K562 (cell line): ENCODE results near the gene KCND3. TPM values are rescaled to one million over a fixed set of nuclear protein-coding genes. Genes with fewer than 3 reads are reported as not detected.
A peak's percentile ranks its signal among the peaks of the same experiment; 100 is the strongest.

ENCODE experiments used
- E4F1 ChIP-seq: fragments of 250-450 bp; sonication (Bioruptor Pico); IDR thresholded peaks from 2 replicates; pipeline ENCODE4 v1.5.0; 2021; ENCODE audit warnings: mild to moderate bottlenecking, borderline replicate concordance
- FOXA3 ChIP-seq, 2 experiments: fragments of 450-650 bp in 1 of 2; sonication (generic) in 1 of 2; formaldehyde crosslinking; IDR thresholded peaks in 1 of 2; conservative IDR thresholded peaks in 1 of 2; 2 replicates each; pipeline versions ENCODE4 v1.4.0 to v1.8.0; 2020 to 2022; ENCODE audit warnings: mild to moderate bottlenecking in 2 of 2, missing genetic modification reagents in 1 of 2
- GABPB1 ChIP-seq: sonication (generic); formaldehyde crosslinking; IDR thresholded peaks from 2 replicates; pipeline ENCODE4 v1.8.0; 2022; ENCODE audit warnings: mild to moderate bottlenecking, missing genetic modification reagents
- HMG20B ChIP-seq: fragments of 250-450 bp; sonication (Bioruptor Pico); IDR thresholded peaks from 2 replicates; pipeline ENCODE4 v1.5.0; 2021; ENCODE audit warnings: mild to moderate bottlenecking
- HNRNPH1 ChIP-seq: fragments of 200-400 bp; formaldehyde crosslinking; optimal IDR thresholded peaks from 2 replicates; pipeline ENCODE3; 2017; ENCODE audit warnings: low read depth, mild to moderate bottlenecking, low read length, moderate library complexity
- MAZ ChIP-seq, 2 experiments: fragments of 450-650 bp in 1 of 2; sonication (generic) in 1 of 2; formaldehyde crosslinking; IDR thresholded peaks in 1 of 2; conservative IDR thresholded peaks in 1 of 2; 2 replicates each; pipeline versions ENCODE4 v1.4.0 to v1.5.0; 2020; ENCODE audit warnings: mild to moderate bottlenecking in 1 of 2, missing genetic modification reagents in 1 of 2
- MCM2 ChIP-seq: fragments of 450-650 bp; IDR thresholded peaks from 2 replicates; pipeline ENCODE4 v1.6.1; 2017; ENCODE audit warnings: low read depth, mild to moderate bottlenecking
- MYBL2 ChIP-seq, 2 experiments: fragments of 450-650 bp in 1 of 2; sonication (generic) in 1 of 2; formaldehyde crosslinking in 1 of 2; IDR thresholded peaks; 2 replicates each; pipeline versions ENCODE4 v1.6.1 to v1.8.1; 2017 to 2022; ENCODE audit warnings: borderline replicate concordance in 1 of 2, inconsistent platforms in 1 of 2, low read depth in 1 of 2, mild to moderate bottlenecking in 1 of 2, missing genetic modification reagents in 1 of 2, moderate library complexity in 1 of 2
- NKRF ChIP-seq: fragments of 450-650 bp; IDR thresholded peaks from 2 replicates; pipeline ENCODE4 v1.6.1; 2016; ENCODE audit warnings: borderline replicate concordance
- RBM17 ChIP-seq: fragments of 200-400 bp; formaldehyde crosslinking; IDR thresholded peaks from 2 replicates; pipeline ENCODE4 v1.6.1; 2017; ENCODE audit warnings: low read depth, mild to moderate bottlenecking, low read length, borderline replicate concordance
- RBM34 ChIP-seq: fragments of 200-400 bp; formaldehyde crosslinking; IDR thresholded peaks from 2 replicates; pipeline ENCODE4 v1.6.1; 2018; ENCODE audit warnings: low read length, borderline replicate concordance; ENCODE audit not compliant: insufficient read depth
- SAP30 ChIP-seq: fragments of 200-600 bp; sonication (generic); IDR thresholded peaks from 2 replicates; pipeline ENCODE4 v1.6.1; 2012; ENCODE audit warnings: borderline replicate concordance, low read depth, mild to moderate bottlenecking, moderate library complexity, low read length, control low read depth, inconsistent platforms; ENCODE audit not compliant: insufficient read depth, poor library complexity, severe bottlenecking
- SMARCA5 ChIP-seq: fragments of 450-650 bp; IDR thresholded peaks from 2 replicates; pipeline ENCODE4 v1.6.1; 2016
- TARDBP ChIP-seq: fragments of 450-650 bp; IDR thresholded peaks from 2 replicates; pipeline ENCODE4 v1.6.1; 2016
- TCFL5 ChIP-seq: fragments of 250-450 bp; sonication (Bioruptor Pico); conservative IDR thresholded peaks from 2 replicates; pipeline ENCODE4 v1.6.1; 2021; ENCODE audit warnings: mild to moderate bottlenecking, moderate library complexity, matching md5 sums
- TEAD2 ChIP-seq: fragments of 450-650 bp; IDR thresholded peaks from 2 replicates; pipeline ENCODE4 v1.6.1; 2016; ENCODE audit warnings: missing genetic modification characterization, control low read depth, missing compliant biosample characterization
- ZNF217 ChIP-seq: sonication (generic); formaldehyde crosslinking; IDR thresholded peaks from 2 replicates; pipeline ENCODE4 v1.8.0; 2022; ENCODE audit warnings: mild to moderate bottlenecking, missing genetic modification reagents
- ZNF253 ChIP-seq: fragments of 250-450 bp; sonication (Bioruptor Pico); conservative IDR thresholded peaks from 2 replicates; pipeline ENCODE4 v1.6.1; 2021; ENCODE audit warnings: mild to moderate bottlenecking
- ZNF274 ChIP-seq: IDR thresholded peaks from 2 replicates; pipeline ENCODE4 v1.6.1; 2011; ENCODE audit warnings: low read depth, mild to moderate bottlenecking, low read length, moderate library complexity, borderline replicate concordance
- ZNF280A ChIP-seq: fragments of 450-650 bp; IDR thresholded peaks from 2 replicates; pipeline ENCODE4 v1.6.1; 2018; ENCODE audit warnings: mild to moderate bottlenecking, low read depth; ENCODE audit not compliant: partially characterized antibody
- ZNF384 ChIP-seq: IDR thresholded peaks from 2 replicates; pipeline ENCODE4 v1.6.1; 2012; ENCODE audit warnings: low read depth, low read length, improper control_type of control experiment
- ZNF707 ChIP-seq: fragments of 250-450 bp; sonication (Bioruptor Pico); conservative IDR thresholded peaks from 2 replicates; pipeline ENCODE4 v1.8.0; 2022; ENCODE audit warnings: inconsistent platforms, mild to moderate bottlenecking, moderate library complexity
- polyA plus RNA-seq, 8 experiments: library from polyadenylated mRNA; depleted of rRNA in 4 of 8; stranded (reverse) in 5 of 8; unstranded in 3 of 8; fragments of >200 nt; fragmentation: Nextera tagmentation in 2 of 8; fragmentation: Illumina TruSeq in 1 of 8; extraction: Ambion mirVana in 2 of 8; extraction: Trizol in 1 of 8; gene quantifications; 2 replicates each; pipeline versions ENCODE4 v1.2.1 to v1.2.3, GENCODE V29; 2011 to 2014; ENCODE audit warnings: inconsistent platforms in 1 of 8, missing spikeins in 1 of 8
- total RNA-seq, 7 experiments: library from RNA; depleted of rRNA in 6 of 7; stranded (reverse); fragments of >200 nt in 6 of 7; fragmentation: Illumina TruSeq in 2 of 7; extraction: Trizol in 2 of 7; gene quantifications; 2 replicates each; pipeline versions ENCODE4 v1.2.1 to v1.2.3, GENCODE V29; 2011 to 2021; ENCODE audit warnings: low replicate concordance in 1 of 7

Gene KCND3
- total and polyA plus RNA-seq, 9 of the 15 experiments (the other 6 are each of a cell fraction or from before 2014, with no cell fraction given): not detected

GRCh38 chr1:111738436-111739193 is 250.9 kb downstream of the KCND3 start (continued):
- TF ChIP-seq ZNF707 (no peak), HMG20B (CRISPR knock-in tag) (no peak), SMARCA5 (no peak), HNRNPH1 (no peak), SAP30 (no peak), NKRF (no peak), TCFL5 (CRISPR knock-in tag) (no peak), TEAD2 (tag) (no peak), FOXA3 (CRISPR knock-in tag; conservative IDR thresholded peaks at IDR 0.05 in 1 of 2, IDR thresholded peaks at IDR 0.05 in 1 of 2) (0 out of 4 replicates have a peak, but pooled peaks of 1 of the 2 experiments have one; percentile 59), GABPB1 (CRISPR knock-in tag) (no peak), RBM34 (no peak), MCM2 (no peak), RBM17 (no peak), TARDBP (no peak), E4F1 (CRISPR knock-in tag) (no peak), MYBL2 (IDR thresholded peaks at IDR 0.05; ENCODE audit: low read depth) (no peak), MYBL2 (CRISPR knock-in tag; IDR thresholded peaks at IDR 0.05; ENCODE audit: borderline replicate concordance) (no peak), ZNF280A (no peak), ZNF253 (no peak), ZNF274 (no peak), ZNF217 (no peak), ZNF384 (no peak), MAZ (CRISPR knock-in tag; conservative IDR thresholded peaks at IDR 0.05 in 1 of 2, IDR thresholded peaks at IDR 0.05 in 1 of 2) (0 out of 4 replicates have a peak, but pooled peaks of 1 of the 2 experiments have one; percentile 24)
